B cell (primary cell): ENCODE results near the gene TLX2. TPM values are rescaled to one million over a fixed set of nuclear protein-coding genes. Genes with fewer than 3 reads are reported as not detected.

ENCODE experiments used
- ATAC-seq: fragments of 200-7000 bp; cut with Tn5 transposase; one replicate; pipeline ENCODE4 v1.10.0; 2021; ENCODE audit warnings: low read depth, mild to moderate bottlenecking, moderate number of reproducible peaks, moderate library complexity
- CTCF ChIA-PET: fragments of 350-600 bp; sonication (Branson Sonifier 250); formaldehyde crosslinking; loops from one replicate; lab custom pipeline; 2021; ENCODE audit warnings: antibody characterized with exemption, inconsistent platforms; lab: Charles Lee
- POLR2A ChIA-PET: fragments of 350-600 bp; sonication (Branson Sonifier 250); formaldehyde crosslinking; loops from one replicate; lab custom pipeline; 2021; ENCODE audit warnings: antibody characterized with exemption; lab: Charles Lee
- DNase-seq: peaks from one replicate; pipeline ENCODE4 v3.0.0; 2013
- H2AFZ ChIP-seq: 2 replicates; pipeline ENCODE4 v1.6.1; 2012; ENCODE audit warnings: mild to moderate bottlenecking, low read depth, low read length; ENCODE audit not compliant: insufficient read depth, poor library complexity, severe bottlenecking
- H3K27ac ChIP-seq, 2 donors: 1 replicate in 1 of 2; 2 replicates in 1 of 2; pipeline ENCODE4 v1.5.1; 2012 to 2013; ENCODE audit warnings: low read length in 2 of 2, mild to moderate bottlenecking in 2 of 2, moderate library complexity in 1 of 2
- H3K27me3 ChIP-seq, 4 experiments: fragments of 200-600 bp in 1 of 4; sonication (generic) in 1 of 4; replicated peaks in 1 of 4; 1 replicate in 2 of 4; 2 replicates in 2 of 4; pipeline versions ENCODE4 v1.6.1 to v1.7.0; 2013 to 2016; ENCODE audit warnings: low read length in 3 of 4, mild to moderate bottlenecking in 2 of 4, mixed read lengths in 1 of 4, moderate library complexity in 1 of 4; ENCODE audit not compliant: insufficient read depth in 4 of 4, control insufficient read depth in 3 of 4; ENCODE audit errors: control extremely low read depth in 1 of 4
- H3K36me3 ChIP-seq, 2 experiments: replicated peaks in 1 of 2; 1 replicate in 1 of 2; 2 replicates in 1 of 2; pipeline versions ENCODE4 v1.6.1 to v1.7.1; 2013; ENCODE audit warnings: low read length in 1 of 2; ENCODE audit not compliant: insufficient read depth in 2 of 2, control insufficient read depth in 1 of 2; ENCODE audit errors: control extremely low read depth in 1 of 2, extremely low read depth in 1 of 2
- H3K4me1 ChIP-seq, 2 donors: fragments of 200-600 bp in 1 of 2; sonication (generic) in 1 of 2; 1 replicate in 1 of 2; 2 replicates in 1 of 2; pipeline versions ENCODE4 v1.5.1 to v1.6.1; 2013 to 2017; ENCODE audit warnings: low read length in 2 of 2; ENCODE audit not compliant: control insufficient read depth in 2 of 2, insufficient read depth in 2 of 2
- H3K4me2 ChIP-seq: replicated peaks from 2 replicates; pipeline ENCODE3; 2012; ENCODE audit warnings: mild to moderate bottlenecking, low read depth, low read length; ENCODE audit not compliant: poor library complexity, severe bottlenecking
- H3K4me3 ChIP-seq, 5 experiments: fragments of 200-600 bp in 1 of 5; sonication (generic) in 1 of 5; 1 replicate in 3 of 5; 2 replicates in 2 of 5; pipeline versions ENCODE4 v1.5.1 to v1.7.0; 2011 to 2016; ENCODE audit warnings: low read length in 4 of 5, mild to moderate bottlenecking in 4 of 5, low read depth in 2 of 5, control low read depth in 1 of 5, moderate library complexity in 1 of 5; ENCODE audit not compliant: insufficient read depth in 1 of 5; ENCODE audit errors: control extremely low read depth in 1 of 5, extremely low read depth in 1 of 5
- H3K79me2 ChIP-seq: fragments of 200-600 bp; sonication (generic); one replicate; pipeline ENCODE4 v1.6.0; 2016; ENCODE audit warnings: low read length; ENCODE audit not compliant: control insufficient read depth, insufficient read depth
- H3K9ac ChIP-seq: fragments of 200-600 bp; sonication (generic); 2 replicates; pipeline ENCODE4 v1.6.1; 2017; ENCODE audit warnings: mild to moderate bottlenecking, low read length, moderate library complexity
- H3K9me3 ChIP-seq, 3 donors: one replicate each; pipeline versions ENCODE4 v1.6.1 to v1.7.1; 2013; ENCODE audit warnings: low read length in 2 of 3; ENCODE audit not compliant: control insufficient read depth in 2 of 3, insufficient read depth in 1 of 3; ENCODE audit errors: control extremely low read depth in 1 of 3
- H4K20me1 ChIP-seq: 2 replicates; pipeline ENCODE4 v1.6.0; 2012; ENCODE audit warnings: mild to moderate bottlenecking, low read length; ENCODE audit not compliant: insufficient read depth, control insufficient read depth, poor library complexity, severe bottlenecking
- H3K27ac Mint-ChIP-seq: one replicate; pipeline ENCODE4 v1.8.0; 2021; ENCODE audit warnings: mixed read lengths
- H3K27me3 Mint-ChIP-seq: one replicate; pipeline ENCODE4 v1.8.0; 2021; ENCODE audit warnings: mixed read lengths
- H3K4me1 Mint-ChIP-seq: one replicate; pipeline ENCODE4 v1.8.0; 2021; ENCODE audit warnings: mixed read lengths
- H3K4me3 Mint-ChIP-seq: one replicate; pipeline ENCODE4 v1.8.0; 2021; ENCODE audit warnings: mixed read lengths
- H3K9me3 Mint-ChIP-seq: one replicate; pipeline ENCODE4 v1.8.0; 2022; ENCODE audit warnings: mixed read lengths; ENCODE audit not compliant: insufficient read depth
- EZH2 ChIP-seq: IDR thresholded peaks from 2 replicates; pipeline ENCODE4 v1.6.1; 2012; ENCODE audit warnings: borderline replicate concordance, low read depth, mild to moderate bottlenecking, moderate library complexity, low read length; ENCODE audit not compliant: insufficient read depth, poor library complexity, severe bottlenecking
- WGBS: methylation state at CpG from one replicate; pipeline ENCODE4 v1.1.5; 2013; ENCODE audit warnings: missing lambda C conversion rate; ENCODE audit not compliant: insufficient coverage; 5-methylcytosine and 5-hydroxymethylcytosine counted together
- intact Hi-C: fragments of 100-400 bp; cut with micrococcal nuclease; formaldehyde crosslinking; loops from one replicate; pipeline ENCODE4 v1.10.0; 2022
- polyA plus RNA-seq: library from polyadenylated mRNA; depleted of rRNA; stranded (reverse); fragments of >200 nt; gene quantifications from 2 replicates; pipeline ENCODE4 v1.2.3, GENCODE V29; 2012
- total RNA-seq, 2 donors: library from RNA; stranded (reverse); fragments of 120-200 nt in 1 of 2; gene quantifications; 1 replicate in 1 of 2; 2 replicates in 1 of 2; pipeline versions ENCODE4 v1.2.3 to v1.2.4, GENCODE V29; 2013 to 2022
- TF ChIP-seq, protein P1 (sequence below): fragments of 200-600 bp; IDR thresholded peaks from one replicate; pipeline ENCODE4 v1.8.0; 2022; ENCODE audit warnings: antibody characterized with exemption, mild to moderate bottlenecking

Gene TLX2
- total and polyA plus RNA-seq, 2 donors (not counting 1 experiment from before 2014, with no cell fraction given), result 0.06 TPM; not detected in 1

DNA sequence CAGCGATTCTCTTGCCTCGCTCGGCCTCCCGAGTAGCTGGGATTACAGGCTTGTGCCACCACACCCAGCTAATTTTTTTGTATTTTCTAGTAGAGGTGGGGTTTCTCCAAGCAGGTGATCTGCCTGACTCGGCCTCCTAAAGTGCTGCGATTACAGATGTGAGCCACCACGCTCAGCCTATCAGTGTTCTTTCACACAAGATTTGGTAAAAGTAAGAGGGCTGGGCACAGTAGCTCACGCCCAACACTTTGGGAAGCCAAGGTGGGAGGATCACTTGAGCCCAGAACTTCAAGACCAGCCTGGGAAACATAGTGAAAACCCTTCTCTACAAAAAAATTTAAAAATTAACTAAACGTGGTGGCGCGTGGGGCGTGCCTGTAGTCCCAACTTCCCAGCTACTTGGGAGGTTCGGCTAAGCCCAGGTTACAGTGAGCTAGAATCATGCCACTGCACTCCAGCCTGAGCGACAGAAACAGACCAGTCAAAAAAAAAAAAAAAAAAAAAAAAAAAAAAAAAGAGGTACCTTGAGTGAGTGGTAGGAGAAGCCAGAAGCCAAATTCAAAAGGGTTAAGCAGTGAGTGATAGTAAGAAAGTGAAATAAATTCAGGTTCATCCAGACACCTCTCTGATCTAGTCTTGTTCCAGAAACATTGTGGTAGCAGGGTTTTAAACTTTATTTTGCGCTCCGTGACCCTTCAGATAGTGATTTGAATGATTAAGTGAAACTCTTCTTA is 42.8 kb upstream of the TLX2 start:
- H3K9me3 ChIP-seq, result peaks cover 0 to 5% (median 0%) of the 10 kb centered on the region in 3 donors
- peak overlapping the region; percentile 85 for H3K4me2 ChIP-seq
- H3K4me1 ChIP-seq, result peaks cover 16 to 22% of the 10 kb centered on the region in 2 donors
- H3K9ac ChIP-seq, result peak overlapping the region; percentile 69
- Mint-ChIP-seq H3K4me3 (peak overlapping the region; percentile 99), H3K27me3 (no peaks in the 10 kb centered on the region), H3K27ac (peak overlapping the region; percentile 99), H3K9me3 (no peaks in the 10 kb centered on the region), H3K4me1 (peaks cover 20% of the 10 kb centered on the region)
- ATAC-seq, result no peak
- peak overlapping the region; percentile 69 to 94 for H3K27ac ChIP-seq
- no peaks in the 10 kb centered on the region for H3K27me3 ChIP-seq
- no peak for TF ChIP-seq EZH2
- TF ChIP-seq, protein P1, sequence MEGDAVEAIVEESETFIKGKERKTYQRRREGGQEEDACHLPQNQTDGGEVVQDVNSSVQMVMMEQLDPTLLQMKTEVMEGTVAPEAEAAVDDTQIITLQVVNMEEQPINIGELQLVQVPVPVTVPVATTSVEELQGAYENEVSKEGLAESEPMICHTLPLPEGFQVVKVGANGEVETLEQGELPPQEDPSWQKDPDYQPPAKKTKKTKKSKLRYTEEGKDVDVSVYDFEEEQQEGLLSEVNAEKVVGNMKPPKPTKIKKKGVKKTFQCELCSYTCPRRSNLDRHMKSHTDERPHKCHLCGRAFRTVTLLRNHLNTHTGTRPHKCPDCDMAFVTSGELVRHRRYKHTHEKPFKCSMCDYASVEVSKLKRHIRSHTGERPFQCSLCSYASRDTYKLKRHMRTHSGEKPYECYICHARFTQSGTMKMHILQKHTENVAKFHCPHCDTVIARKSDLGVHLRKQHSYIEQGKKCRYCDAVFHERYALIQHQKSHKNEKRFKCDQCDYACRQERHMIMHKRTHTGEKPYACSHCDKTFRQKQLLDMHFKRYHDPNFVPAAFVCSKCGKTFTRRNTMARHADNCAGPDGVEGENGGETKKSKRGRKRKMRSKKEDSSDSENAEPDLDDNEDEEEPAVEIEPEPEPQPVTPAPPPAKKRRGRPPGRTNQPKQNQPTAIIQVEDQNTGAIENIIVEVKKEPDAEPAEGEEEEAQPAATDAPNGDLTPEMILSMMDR, result no peak
- peaks cover 6% of the 10 kb centered on the region for H3K79me2 ChIP-seq
- no peaks in the 10 kb centered on the region for H4K20me1 ChIP-seq
- intact Hi-C loops, result loop anchor here (1.0 kb wide), 3 partner anchors 12 to 58 kb away; partner anchors contain the start of genes AUP1, HTRA2, TTC31 and WBP1
- no peak for DNase-seq
- H3K4me3 ChIP-seq, result peak overlapping the region; percentile 65 to 89 (median 67)
- H3K36me3 ChIP-seq, result peaks cover 0 to 18% of the 10 kb centered on the region in 2 experiments
- ChIA-PET CTCF (interaction anchor here (0.7 to 1.6 kb wide), 3 partner anchors 10 to 1258 kb away, joined by 4 to 6 read pairs (median 6); partner anchors contain the start of gene WBP1), POLR2A (interaction anchor here (0.7 to 4.1 kb wide), 3 partner anchors 10 to 364 kb away, joined by 7 to 63 read pairs (median 36); partner anchors contain the start of genes CCDC142, TTC31 and WBP1)
- WGBS, result 81% methylated on average over 8 of the region's 16 CpGs
- peak overlapping the region; percentile 94 for H2AFZ ChIP-seq
